Measurements from ENCODE around the gene LRRK1.

GRCh38 chr15:100880139-100880896, 38.8 kb upstream of the LRRK1 start:
- TF ChIP-seq, protein P1, sequence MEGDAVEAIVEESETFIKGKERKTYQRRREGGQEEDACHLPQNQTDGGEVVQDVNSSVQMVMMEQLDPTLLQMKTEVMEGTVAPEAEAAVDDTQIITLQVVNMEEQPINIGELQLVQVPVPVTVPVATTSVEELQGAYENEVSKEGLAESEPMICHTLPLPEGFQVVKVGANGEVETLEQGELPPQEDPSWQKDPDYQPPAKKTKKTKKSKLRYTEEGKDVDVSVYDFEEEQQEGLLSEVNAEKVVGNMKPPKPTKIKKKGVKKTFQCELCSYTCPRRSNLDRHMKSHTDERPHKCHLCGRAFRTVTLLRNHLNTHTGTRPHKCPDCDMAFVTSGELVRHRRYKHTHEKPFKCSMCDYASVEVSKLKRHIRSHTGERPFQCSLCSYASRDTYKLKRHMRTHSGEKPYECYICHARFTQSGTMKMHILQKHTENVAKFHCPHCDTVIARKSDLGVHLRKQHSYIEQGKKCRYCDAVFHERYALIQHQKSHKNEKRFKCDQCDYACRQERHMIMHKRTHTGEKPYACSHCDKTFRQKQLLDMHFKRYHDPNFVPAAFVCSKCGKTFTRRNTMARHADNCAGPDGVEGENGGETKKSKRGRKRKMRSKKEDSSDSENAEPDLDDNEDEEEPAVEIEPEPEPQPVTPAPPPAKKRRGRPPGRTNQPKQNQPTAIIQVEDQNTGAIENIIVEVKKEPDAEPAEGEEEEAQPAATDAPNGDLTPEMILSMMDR (IDR thresholded peaks at IDR 0.05): no peak
- no peak for TF ChIP-seq EZH2 (IDR thresholded peaks at IDR 0.05; ENCODE audit: borderline replicate concordance, insufficient read depth, low read depth, low read length, poor library complexity, severe bottlenecking)
